Retinal pigment epithelial cell (primary cell): ENCODE data around the gene PRKN.

Experiments used
- DNase-seq: peaks from one replicate; pipeline ENCODE4 v3.0.0-alpha.2; 2010; ENCODE audit warnings: low read depth
- H3K4me3 ChIP-seq: 2 replicates; pipeline ENCODE4 v1.5.1; 2011; ENCODE audit warnings: mild to moderate bottlenecking, low read length, control low read depth, moderate library complexity
- CTCF ChIP-seq: conservative IDR thresholded peaks from 2 replicates; pipeline ENCODE4 v1.5.1; 2011; ENCODE audit warnings: low read depth, low read length, control low read depth, inconsistent platforms

The PRKN gene

GRCh38 chr6:162055365-162055764 is 672.2 kb downstream of the PRKN start:
- no peak for TF ChIP-seq CTCF
- no peak overlapping the region for H3K4me3 ChIP-seq
- DNase-seq, result no peak

GRCh38 chr6:162053084-162053483 is 674.5 kb downstream of the PRKN start:
- H3K4me3 ChIP-seq, result no peak overlapping the region
- no peak for DNase-seq
- TF ChIP-seq CTCF, result no peak

- no peak overlapping the region for H3K4me3 ChIP-seq
- TF ChIP-seq CTCF, result no peak
- DNase-seq, result no peak
Measured at GRCh38 chr6:162050579-162050978, 677.0 kb downstream of the PRKN start.

GRCh38 chr6:162046324-162046723 is 681.2 kb downstream of the PRKN start:
- DNase-seq, result no peak
- no peak overlapping the region for H3K4me3 ChIP-seq
- no peak for TF ChIP-seq CTCF

GRCh38 chr6:162032620-162033019 is 694.9 kb downstream of the PRKN start:
- no peak for TF ChIP-seq CTCF
- no peak overlapping the region for H3K4me3 ChIP-seq
- no peak for DNase-seq

GRCh38 chr6:162029873-162030576 is 697.5 kb downstream of the PRKN start:
- no peak overlapping the region for H3K4me3 ChIP-seq
- TF ChIP-seq CTCF, result no peak
- no peak for DNase-seq

- no peak overlapping the region for H3K4me3 ChIP-seq
- no peak for TF ChIP-seq CTCF
- no peak for DNase-seq
Measured at GRCh38 chr6:162026843-162027242, 700.7 kb downstream of the PRKN start.
